ENCODE results near the gene DYNC1I2.
"Not testable (repeated sequence)": the region's sequence is repeated elsewhere in the genome, so short reads cannot be mapped to it uniquely, and the experiment has no call there.

Gene DYNC1I2

DNA sequence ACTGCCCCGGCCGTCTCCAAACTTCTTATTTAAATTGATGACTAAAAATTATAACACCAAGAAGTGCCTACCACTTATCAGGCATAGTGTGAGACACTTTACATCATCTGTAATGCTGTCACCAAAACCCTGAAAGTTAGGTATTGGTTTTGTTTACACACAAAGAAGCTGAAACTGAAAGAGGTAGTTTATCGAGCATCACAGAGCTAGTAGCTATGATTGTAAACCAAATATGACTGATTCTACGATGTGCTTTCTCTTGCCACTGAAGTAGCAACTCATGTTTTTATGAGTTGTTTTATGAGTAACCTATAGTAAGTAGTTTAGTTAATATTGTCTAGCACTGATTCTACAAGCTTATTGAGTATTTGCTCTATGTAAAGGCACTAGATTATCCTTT is 31.5 kb downstream of the DYNC1I2 start:
- DNase-seq = no peak

DNA sequence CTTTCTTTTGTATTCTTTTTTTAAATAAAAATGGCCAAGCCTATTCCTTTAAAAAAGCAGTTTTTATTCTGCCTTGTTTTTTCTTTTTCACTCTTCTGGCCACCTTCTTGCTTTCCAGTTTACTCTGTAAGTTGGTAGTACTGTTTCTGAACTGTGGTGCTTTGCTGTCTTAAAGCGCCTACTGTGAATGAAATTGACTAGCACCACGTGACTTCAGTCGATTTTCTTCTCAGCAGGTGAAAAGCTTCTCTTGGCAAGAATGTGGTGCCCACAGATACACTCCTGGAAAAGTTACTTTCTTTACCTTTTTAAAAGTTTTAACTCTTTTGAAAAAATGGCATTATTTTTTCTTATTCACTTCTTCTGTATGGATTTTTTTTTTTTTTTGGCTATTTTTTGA is 32.4 kb downstream of the DYNC1I2 start:
- no peak for DNase-seq

DNA sequence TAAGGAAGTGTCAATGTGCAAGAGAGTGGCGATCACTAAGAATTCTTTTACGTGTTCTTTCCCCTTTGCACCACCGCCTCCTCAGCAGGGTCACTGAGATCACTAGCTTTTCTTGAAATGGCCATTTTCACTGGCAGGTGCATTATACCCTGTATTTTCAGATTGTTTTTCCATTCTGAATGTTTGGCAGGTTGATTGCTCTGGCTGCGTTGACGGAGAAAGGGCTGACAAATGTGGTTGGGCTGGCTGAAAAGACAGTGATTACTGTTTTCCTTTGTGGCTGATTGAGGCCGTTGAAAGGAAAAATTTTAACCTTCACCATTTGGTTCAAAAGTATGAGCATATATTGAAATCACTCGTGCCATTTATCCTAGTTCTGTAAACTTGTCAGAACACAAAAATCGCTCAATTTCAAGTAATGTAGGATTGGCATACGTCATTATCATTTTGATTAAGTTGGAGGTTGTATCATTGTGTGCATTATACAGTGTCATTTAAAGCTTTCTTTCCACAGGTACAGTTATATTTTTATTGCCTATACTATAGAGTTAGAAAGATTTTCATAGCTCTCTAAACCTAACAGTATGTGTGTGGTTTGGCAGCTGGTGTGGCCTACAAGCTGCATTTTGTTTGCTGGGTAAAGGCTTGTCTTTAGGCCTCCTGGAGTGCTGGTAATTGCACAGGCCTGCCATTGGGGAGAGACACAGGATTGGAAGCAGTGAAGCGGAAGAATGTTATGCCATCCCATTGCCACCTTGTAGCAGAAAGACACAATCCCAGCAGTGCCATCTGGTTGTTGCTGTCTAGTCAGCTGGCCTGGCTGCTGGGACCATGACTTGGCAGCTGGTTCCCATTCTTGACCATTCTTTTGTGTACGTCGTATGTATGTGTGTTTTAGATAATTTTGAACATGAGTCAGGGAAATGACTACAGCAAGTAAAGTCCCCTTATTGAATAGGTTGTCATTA is 36.7 kb downstream of the DYNC1I2 start:
- peak; percentile 97 for DNase-seq

DNA sequence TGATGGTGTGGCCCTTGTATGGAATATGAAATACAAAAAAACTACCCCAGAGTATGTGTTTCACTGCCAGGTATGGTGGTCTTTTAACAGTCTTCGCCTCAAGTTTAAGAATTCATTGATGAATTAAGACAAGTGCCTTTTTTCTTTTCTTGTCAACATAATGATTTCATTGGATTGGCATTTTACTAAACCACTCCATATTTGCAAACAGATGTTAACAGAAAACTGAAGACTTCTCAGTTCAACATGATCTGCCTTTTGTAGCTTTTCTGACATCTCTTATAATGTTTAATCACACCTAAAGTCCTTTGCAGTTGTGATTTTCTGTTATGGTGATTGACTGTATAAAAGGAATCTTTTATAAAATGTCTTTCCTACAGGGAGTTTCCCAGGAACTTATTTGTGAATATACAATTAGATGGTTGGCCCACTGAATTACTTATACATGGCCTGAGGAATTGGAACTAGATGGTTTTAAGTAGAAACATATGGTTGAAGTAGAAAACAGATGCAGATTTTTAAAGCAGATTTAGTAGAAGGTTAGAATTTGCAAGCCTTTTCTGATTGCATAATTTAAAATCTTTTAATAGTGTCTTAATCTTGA is 39.7 kb downstream of the DYNC1I2 start:
- no peak for DNase-seq

GRCh38 chr2:171728989-171729951 is 42.0 kb downstream of the DYNC1I2 start:
- no peak for DNase-seq

DNA sequence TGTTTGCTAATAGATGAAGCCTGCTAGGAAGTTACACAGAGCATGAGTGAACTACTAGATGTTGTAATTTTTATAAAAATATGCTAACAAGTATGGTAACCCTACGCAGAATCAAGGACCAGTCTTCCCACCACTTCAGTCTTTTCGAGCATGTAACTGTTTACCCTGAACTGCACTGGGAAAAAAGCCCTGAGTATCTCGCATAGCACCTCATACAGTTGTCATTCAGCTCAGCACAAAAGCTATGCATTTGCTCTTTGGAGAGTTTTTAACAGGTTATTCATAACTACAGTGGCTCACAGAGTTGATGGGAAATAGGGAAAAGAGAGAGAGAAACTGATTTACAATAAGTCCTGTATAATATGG is 42.7 kb downstream of the DYNC1I2 start:
- DNase-seq = no peak

DNA sequence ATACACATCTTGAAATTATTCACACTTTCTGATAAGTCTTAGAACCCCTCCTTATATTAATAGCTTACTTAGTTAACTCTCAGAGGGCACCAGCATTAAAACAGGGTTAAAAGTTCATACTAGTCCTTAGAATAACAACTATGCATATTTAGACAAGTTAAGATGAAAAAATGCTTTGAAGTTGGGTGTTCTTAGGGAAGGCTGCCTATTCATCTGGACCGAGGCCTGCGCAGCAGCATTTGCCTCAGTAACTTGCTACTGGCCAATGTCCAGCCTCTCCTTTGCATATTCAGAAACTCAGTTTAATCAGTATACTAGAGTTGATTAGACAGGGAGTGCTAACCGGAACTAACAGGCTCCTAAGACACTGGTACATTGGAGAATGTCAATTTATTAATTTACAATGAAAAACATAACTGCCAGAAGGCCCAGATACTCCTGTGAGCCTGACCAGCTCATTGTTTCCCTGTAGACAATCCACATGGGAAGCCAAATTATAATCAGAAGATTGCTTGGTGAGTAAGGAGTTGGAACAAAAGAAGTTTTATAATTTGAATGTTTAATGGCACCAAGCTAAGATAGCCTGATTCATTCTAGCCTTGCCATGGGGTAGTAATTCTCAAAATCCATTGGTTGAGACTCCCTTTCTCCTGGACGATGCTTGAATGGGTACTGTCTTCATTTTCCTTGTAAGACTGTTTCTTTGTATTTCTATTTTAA is 48.9 kb downstream of the DYNC1I2 start:
- DNase-seq = no peak

GRCh38 chr2:171741189-171741588 is 53.9 kb downstream of the DYNC1I2 start:
- no peak for DNase-seq

- no peak for DNase-seq
Observed at GRCh38 chr2:171742760-171743159, 55.5 kb downstream of the DYNC1I2 start.

DNA sequence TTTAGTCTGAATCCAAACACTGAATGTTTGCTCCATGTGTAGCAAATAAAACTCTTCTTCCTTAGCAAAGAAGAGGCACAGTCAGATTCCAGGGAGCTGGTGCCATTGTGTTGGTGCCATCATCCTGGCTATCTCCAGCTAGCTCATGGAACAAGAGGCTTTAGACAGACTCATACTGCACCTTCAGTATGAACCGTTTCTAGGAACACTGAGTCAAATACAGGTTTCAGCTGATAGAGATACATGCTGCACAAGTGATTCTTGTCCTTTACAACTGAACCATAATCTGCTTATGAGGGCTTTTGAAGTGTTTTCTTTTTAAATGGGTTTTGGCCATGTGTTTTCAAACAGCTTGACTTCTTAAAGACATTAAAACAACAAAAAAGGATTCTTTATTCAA is 57.9 kb downstream of the DYNC1I2 start:
- no peak for DNase-seq

- DNase-seq = no peak
Observed at GRCh38 chr2:171745806-171746205, 58.5 kb downstream of the DYNC1I2 start.

DNA sequence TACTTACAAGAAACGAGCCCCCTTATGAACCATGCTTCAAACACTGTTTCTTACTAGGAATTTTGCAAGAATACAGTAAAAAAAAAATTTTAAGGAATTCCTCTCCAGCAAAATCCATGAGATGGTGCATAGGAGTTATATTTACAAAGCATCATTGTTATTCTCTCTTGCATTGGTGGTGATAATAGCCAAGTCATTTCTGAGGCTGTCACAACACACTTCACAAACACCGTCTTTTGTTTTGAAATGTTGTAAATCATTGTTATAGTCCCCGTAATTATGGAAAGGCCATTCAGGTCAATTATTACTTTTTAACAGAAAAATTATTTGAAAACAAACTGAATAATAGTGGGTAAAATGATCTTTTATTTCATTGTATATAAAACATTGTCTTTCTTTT is 60.1 kb downstream of the DYNC1I2 start:
- DNase-seq = peak; percentile 80

DNA sequence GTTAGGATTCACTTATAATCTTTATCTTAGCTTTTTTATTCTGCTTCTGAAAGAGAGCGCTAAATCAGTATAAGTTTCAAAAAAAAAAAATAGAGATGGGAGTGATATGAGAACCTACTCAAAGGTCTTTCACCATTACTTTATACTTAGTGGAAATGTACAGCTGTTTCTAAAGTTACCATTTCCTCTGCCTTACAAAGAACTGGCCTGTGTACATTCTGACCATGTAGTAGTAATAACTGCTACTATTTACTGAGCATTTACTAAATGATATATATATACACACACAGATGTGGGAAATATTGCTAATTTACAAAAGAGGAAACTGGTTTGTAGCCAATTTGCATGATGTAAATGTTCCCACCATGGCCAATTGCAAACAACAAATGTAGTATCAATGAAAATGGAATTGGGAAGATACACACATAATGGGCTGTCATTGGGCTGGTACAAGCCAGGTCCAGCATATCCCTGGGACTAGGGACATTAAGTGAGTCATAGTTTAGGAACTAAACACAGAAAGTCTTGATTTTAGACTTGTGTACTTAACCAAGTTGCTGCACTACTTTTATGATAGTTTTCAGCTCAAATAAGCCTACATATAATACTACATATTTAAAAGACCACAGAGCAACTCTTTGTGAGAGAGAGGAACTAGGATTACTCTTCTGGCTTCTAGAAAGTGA is 67.1 kb downstream of the DYNC1I2 start:
- no peak for DNase-seq

GRCh38 chr2:171758762-171759161 is 71.5 kb downstream of the DYNC1I2 start:
- not testable (repeated sequence) for DNase-seq

GRCh38 chr2:171761176-171761575 is 73.9 kb downstream of the DYNC1I2 start:
- peak; percentile 2 for DNase-seq

DNA sequence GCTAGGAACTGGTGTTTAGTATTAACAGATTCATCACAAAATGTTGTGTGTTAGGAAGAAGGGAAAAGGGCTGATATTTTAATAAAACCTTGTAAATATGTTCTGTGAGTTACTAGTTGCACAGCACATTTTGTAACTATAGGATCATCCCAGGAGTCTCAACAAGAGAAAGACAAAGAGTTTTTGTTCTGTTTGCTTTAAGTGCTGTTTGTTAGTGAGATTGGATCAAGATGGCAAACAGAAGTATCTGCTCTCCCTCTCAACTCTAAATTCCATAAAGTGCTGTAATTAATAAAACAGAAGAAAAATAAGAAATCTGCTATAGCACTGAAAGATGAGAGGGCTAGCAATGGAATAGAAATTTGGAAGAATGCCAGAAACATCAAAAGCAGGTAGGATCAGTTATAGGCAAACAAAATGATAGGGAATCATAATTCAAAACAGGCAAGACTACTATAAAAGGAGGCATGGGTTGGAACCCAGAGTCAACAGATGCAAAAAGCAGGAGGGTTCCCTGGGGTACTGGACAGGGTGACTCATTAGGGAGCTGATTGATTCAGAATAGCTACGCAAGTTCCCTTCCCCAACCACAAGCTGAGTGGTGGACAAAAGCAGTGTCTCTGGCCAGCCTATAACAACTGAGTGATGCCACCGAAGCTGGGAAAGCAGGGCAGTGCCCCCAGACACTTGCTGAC is 75.8 kb downstream of the DYNC1I2 start:
- peak; percentile 79 for DNase-seq

GRCh38 chr2:171763602-171764001 is 76.3 kb downstream of the DYNC1I2 start:
- DNase-seq = peak; percentile 22

- DNase-seq = no peak
Observed at GRCh38 chr2:171771463-171771862, 84.2 kb downstream of the DYNC1I2 start.

GRCh38 chr2:171772373-171772772 is 85.1 kb downstream of the DYNC1I2 start:
- DNase-seq = no peak

- not testable (repeated sequence) for DNase-seq
Observed at GRCh38 chr2:171774581-171774980, 87.3 kb downstream of the DYNC1I2 start.

GRCh38 chr2:171778515-171778914 is 91.2 kb downstream of the DYNC1I2 start:
- DNase-seq = no peak
